ENCODE data around the gene ZFAND2A. TPM values are rescaled to one million over a fixed set of nuclear protein-coding genes. Genes with fewer than 3 reads are reported as not detected.

Gene ZFAND2A
- total and polyA plus RNA-seq, 11 donors = 5.6 to 25.6 (median 9.9) TPM

- intact Hi-C loops (cut with DNase I) = loop anchor here in 2 of 10 donors (10.0 kb wide), 1 partner anchor 159 kb away; no protein-coding TSS in a partner anchor
- Histone ChIP-seq H3K27me3 (no peaks in the 10 kb centered on the region), H3K4me3 (no peak overlapping the region), H3K36me3 (peaks cover 0 to 86% (median 73%) of the 10 kb centered on the region in 9 donors), H3K9me3 (no peaks in the 10 kb centered on the region), H3K27ac (no peak overlapping the region), H3K4me1 (peaks cover 4 to 15% (median 9%) of the 10 kb centered on the region in 12 donors)
- peak in 1 of 4 donors; percentile 11 for ATAC-seq
- TF ChIP-seq, protein P1, sequence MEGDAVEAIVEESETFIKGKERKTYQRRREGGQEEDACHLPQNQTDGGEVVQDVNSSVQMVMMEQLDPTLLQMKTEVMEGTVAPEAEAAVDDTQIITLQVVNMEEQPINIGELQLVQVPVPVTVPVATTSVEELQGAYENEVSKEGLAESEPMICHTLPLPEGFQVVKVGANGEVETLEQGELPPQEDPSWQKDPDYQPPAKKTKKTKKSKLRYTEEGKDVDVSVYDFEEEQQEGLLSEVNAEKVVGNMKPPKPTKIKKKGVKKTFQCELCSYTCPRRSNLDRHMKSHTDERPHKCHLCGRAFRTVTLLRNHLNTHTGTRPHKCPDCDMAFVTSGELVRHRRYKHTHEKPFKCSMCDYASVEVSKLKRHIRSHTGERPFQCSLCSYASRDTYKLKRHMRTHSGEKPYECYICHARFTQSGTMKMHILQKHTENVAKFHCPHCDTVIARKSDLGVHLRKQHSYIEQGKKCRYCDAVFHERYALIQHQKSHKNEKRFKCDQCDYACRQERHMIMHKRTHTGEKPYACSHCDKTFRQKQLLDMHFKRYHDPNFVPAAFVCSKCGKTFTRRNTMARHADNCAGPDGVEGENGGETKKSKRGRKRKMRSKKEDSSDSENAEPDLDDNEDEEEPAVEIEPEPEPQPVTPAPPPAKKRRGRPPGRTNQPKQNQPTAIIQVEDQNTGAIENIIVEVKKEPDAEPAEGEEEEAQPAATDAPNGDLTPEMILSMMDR (IDR thresholded peaks at IDR 0.05) = no peak
- TF ChIP-seq POLR2A (IDR thresholded peaks at IDR 0.05) = no peak
- DNase-seq = peak in 1 of 5 donors; percentile 10
- WGBS, 4 donors = 78 to 94% (median 90%) methylated on average over 11 of the region's 11 CpGs
These were observed 5.7 kb downstream of the ZFAND2A start for GRCh38 chr7:1154172-1154739.

DNA sequence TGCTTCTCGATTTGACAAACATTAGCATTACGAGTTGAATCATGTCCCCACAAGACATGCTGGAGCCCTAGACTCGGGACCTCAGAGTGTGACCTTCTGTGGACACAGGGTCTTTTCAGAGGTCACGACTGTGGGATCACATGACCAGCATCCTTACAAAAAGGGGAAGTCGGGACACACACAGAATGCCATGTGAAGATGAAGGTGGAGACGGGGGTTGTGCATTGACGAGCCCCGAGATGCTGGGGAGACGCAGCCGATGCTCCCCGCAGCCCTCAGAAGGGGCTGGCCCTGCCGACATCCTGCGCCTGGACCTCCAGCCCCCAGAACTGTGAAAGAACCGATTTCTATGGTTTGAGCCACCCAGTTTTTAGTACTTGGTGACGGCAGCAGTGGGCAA is 7.5 kb downstream of the ZFAND2A start:
- Histone ChIP-seq H3K27me3 (no peaks in the 10 kb centered on the region), H3K4me3 (no peak overlapping the region), H3K36me3 (peaks cover 0 to 80% (median 69%) of the 10 kb centered on the region in 9 donors), H3K27ac (no peak overlapping the region), H3K9me3 (no peaks in the 10 kb centered on the region), H3K4me1 (no peaks in the 10 kb centered on the region)
- DNase-seq (no peak), ATAC-seq (no peak)
- intact Hi-C loops (cut with DNase I) = loop anchor here in 2 of 10 donors (10.0 kb wide), 1 partner anchor 158 kb away; no protein-coding TSS in a partner anchor
- TF ChIP-seq, protein P1 (IDR thresholded peaks at IDR 0.05) = no peak
- TF ChIP-seq POLR2A (IDR thresholded peaks at IDR 0.05) = no peak
- 90 to 94% (median 92%) methylated on average over 13 to 15 of the region's 15 CpGs for WGBS, 4 donors

DNA sequence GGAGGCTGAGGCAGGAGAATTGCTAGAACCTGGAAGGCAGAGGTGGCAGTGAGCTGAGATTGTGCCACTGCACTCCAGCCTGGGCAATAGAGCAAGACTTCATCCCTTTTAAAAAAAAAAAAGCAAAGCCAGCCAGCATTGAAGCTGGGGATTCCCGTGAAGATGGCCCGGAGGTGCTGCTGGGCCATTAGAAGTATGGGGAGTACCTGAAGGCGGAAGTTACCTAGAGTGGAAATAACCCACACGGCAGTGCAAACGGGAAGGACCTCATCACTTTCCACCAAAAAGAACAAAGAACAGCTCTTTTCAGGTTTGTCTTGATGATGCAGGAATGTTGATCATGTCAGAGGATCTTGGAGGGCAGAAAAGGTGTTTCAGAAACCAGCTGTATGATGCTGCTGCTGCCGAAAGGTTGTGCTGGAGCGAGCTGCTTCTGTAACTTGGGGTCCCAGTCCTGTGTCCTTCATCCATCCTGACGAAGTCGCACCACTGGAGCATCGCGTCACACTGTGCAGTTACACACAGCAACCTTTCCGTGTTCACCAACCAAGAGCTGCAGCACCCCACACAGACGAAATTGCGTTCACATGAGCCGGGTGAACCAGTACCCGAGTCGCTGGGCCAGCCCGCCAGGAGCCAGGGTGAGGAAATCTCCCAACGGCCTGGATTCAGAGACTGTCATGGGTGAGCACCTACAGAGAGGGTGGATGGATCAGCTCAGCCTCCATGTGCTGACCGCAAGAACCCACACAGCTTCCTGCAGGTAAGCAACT is 8.2 kb downstream of the ZFAND2A start:
- no peak overlapping the region for H3K27ac ChIP-seq
- 89 to 94% (median 92%) methylated on average over 18 to 20 of the region's 20 CpGs for WGBS, 4 donors
- ATAC-seq (peak in 1 of 4 donors; percentile 22), DNase-seq (peak in 1 of 5 donors; percentile 10)
- no peak overlapping the region for H3K4me3 ChIP-seq
- no peaks in the 10 kb centered on the region for H3K9me3 ChIP-seq
- H3K36me3 ChIP-seq = peaks cover 0 to 74% (median 62%) of the 10 kb centered on the region in 9 donors
- no peaks in the 10 kb centered on the region for H3K4me1 ChIP-seq
- intact Hi-C loops (cut with DNase I) = loop anchor here in 2 of 10 donors (10.0 kb wide), 1 partner anchor 157 kb away; no protein-coding TSS in a partner anchor
- TF ChIP-seq POLR2A (IDR thresholded peaks at IDR 0.05) = no peak
- TF ChIP-seq, protein P1 (IDR thresholded peaks at IDR 0.05) = no peak
- no peaks in the 10 kb centered on the region for H3K27me3 ChIP-seq

DNA sequence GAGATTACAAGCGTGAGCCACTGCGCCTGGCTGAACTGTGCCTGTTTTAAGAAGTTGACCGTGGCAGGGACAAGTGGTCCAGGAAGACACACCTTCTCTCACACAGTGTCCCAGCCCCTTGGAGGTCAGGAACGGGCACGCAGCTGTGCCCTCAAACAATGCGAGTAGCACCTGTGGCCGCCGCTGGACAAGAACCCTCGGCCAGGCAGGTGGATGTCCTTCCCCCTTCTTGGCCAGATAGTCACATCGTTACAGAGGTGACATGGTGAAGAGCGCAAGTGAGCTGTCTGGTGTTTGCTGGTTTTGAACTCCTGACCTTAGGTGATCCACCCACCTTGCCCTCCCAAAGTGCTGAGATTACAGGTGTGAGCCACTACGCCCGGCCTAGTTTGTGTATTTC is 8.8 kb downstream of the ZFAND2A start:
- peaks cover 0 to 69% (median 59%) of the 10 kb centered on the region in 9 donors for H3K36me3 ChIP-seq
- H3K27ac ChIP-seq = no peak overlapping the region
- H3K4me1 ChIP-seq = no peaks in the 10 kb centered on the region
- TF ChIP-seq, protein P1 (IDR thresholded peaks at IDR 0.05) = no peak
- no peak for TF ChIP-seq POLR2A (IDR thresholded peaks at IDR 0.05)
- ATAC-seq (no peak), DNase-seq (no peak)
- 91 to 97% (median 93%) methylated on average over 7 to 13 of the region's 13 CpGs for WGBS, 4 donors
- H3K27me3 ChIP-seq = no peaks in the 10 kb centered on the region
- intact Hi-C loops (cut with DNase I) = loop anchor here in 2 of 10 donors (10.0 kb wide), 1 partner anchor 156 kb away; no protein-coding TSS in a partner anchor
- H3K9me3 ChIP-seq = no peaks in the 10 kb centered on the region
- H3K4me3 ChIP-seq = no peak overlapping the region

Data from heart left ventricle (tissue), 16 donors.